ENCODE data around the gene TTYH1. TPM values are rescaled to one million over a fixed set of nuclear protein-coding genes. Genes with fewer than 3 reads are reported as not detected.

Gene TTYH1
- polyA plus RNA-seq, 1 donor, result 8.2 TPM

GRCh38 chr19:54430306-54431254 lies 15.3 kb downstream of the TTYH1 start:
- Histone ChIP-seq H3K4me3 (ENCODE audit: low read length) (no peak overlapping the region), H3K9me3 (ENCODE audit: control insufficient read depth, low read depth, low read length) (no peaks in the 10 kb centered on the region), H3K27me3 (ENCODE audit: control insufficient read depth, insufficient read depth, low read length) (peaks cover 21% of the 10 kb centered on the region)

GRCh38 chr19:54431255-54431838 lies 16.1 kb downstream of the TTYH1 start:
- DNase-seq, result no peak
- no peaks in the 10 kb centered on the region for H3K36me3 ChIP-seq (ENCODE audit: control insufficient read depth, insufficient read depth, low read length)
- no peak overlapping the region for H3K4me3 ChIP-seq (ENCODE audit: low read length)
- H3K27me3 ChIP-seq (ENCODE audit: control insufficient read depth, insufficient read depth, low read length), result peaks cover 20% of the 10 kb centered on the region
- no peaks in the 10 kb centered on the region for H3K9me3 ChIP-seq (ENCODE audit: control insufficient read depth, low read depth, low read length)
- WGBS (ENCODE audit: insufficient coverage, low lambda C conversion rate), result 23% methylated on average over 3 of the region's 11 CpGs
- peaks cover 17% of the 10 kb centered on the region for H3K4me1 ChIP-seq (ENCODE audit: control insufficient read depth, insufficient read depth, low read length)
- H3K27ac ChIP-seq (ENCODE audit: low read length), result no peak overlapping the region

More at GRCh38 chr19:54430306-54431254, 15.3 kb downstream of the TTYH1 start:
- peak; percentile 32 to 54 for DNase-seq
- no CpG with 5 or more reads among the region's 43 CpGs for WGBS (ENCODE audit: insufficient coverage, low lambda C conversion rate)
- Histone ChIP-seq H3K36me3 (ENCODE audit: control insufficient read depth, insufficient read depth, low read length) (no peaks in the 10 kb centered on the region), H3K27ac (ENCODE audit: low read length) (no peak overlapping the region), H3K4me1 (ENCODE audit: control insufficient read depth, insufficient read depth, low read length) (peaks cover 17% of the 10 kb centered on the region)

GRCh38 chr19:54432144-54432738 lies 17.0 kb downstream of the TTYH1 start:
- no peak overlapping the region for H3K27ac ChIP-seq (ENCODE audit: low read length)
- peaks cover 16% of the 10 kb centered on the region for H3K27me3 ChIP-seq (ENCODE audit: control insufficient read depth, insufficient read depth, low read length)
- H3K4me3 ChIP-seq (ENCODE audit: low read length), result no peak overlapping the region
- no peaks in the 10 kb centered on the region for H3K9me3 ChIP-seq (ENCODE audit: control insufficient read depth, low read depth, low read length)
- peaks cover 17% of the 10 kb centered on the region for H3K4me1 ChIP-seq (ENCODE audit: control insufficient read depth, insufficient read depth, low read length)
- no peak for DNase-seq
- WGBS (ENCODE audit: insufficient coverage, low lambda C conversion rate), result no CpG with 5 or more reads among the region's 10 CpGs
- H3K36me3 ChIP-seq (ENCODE audit: control insufficient read depth, insufficient read depth, low read length), result no peaks in the 10 kb centered on the region

- WGBS (ENCODE audit: insufficient coverage, low lambda C conversion rate), result no CpG with 5 or more reads among the region's 5 CpGs
- Histone ChIP-seq H3K36me3 (ENCODE audit: control insufficient read depth, insufficient read depth, low read length) (peaks cover 4% of the 10 kb centered on the region), H3K4me3 (ENCODE audit: low read length) (no peak overlapping the region), H3K27me3 (ENCODE audit: control insufficient read depth, insufficient read depth, low read length) (peaks cover 12% of the 10 kb centered on the region), H3K4me1 (ENCODE audit: control insufficient read depth, insufficient read depth, low read length) (peaks cover 20% of the 10 kb centered on the region), H3K9me3 (ENCODE audit: control insufficient read depth, low read depth, low read length) (no peaks in the 10 kb centered on the region), H3K27ac (ENCODE audit: low read length) (no peak overlapping the region)
- DNase-seq, result no peak
Measured at GRCh38 chr19:54433697-54434096, 18.4 kb downstream of the TTYH1 start.

GRCh38 chr19:54434112-54434872 lies 19.0 kb downstream of the TTYH1 start:
- no peak overlapping the region for H3K27ac ChIP-seq (ENCODE audit: low read length)
- H3K36me3 ChIP-seq (ENCODE audit: control insufficient read depth, insufficient read depth, low read length), result peaks cover 8% of the 10 kb centered on the region
- no peak overlapping the region for H3K4me3 ChIP-seq (ENCODE audit: low read length)
- H3K9me3 ChIP-seq (ENCODE audit: control insufficient read depth, low read depth, low read length), result no peaks in the 10 kb centered on the region
- peak in 1 of 2 donors; percentile 49 for DNase-seq
- H3K4me1 ChIP-seq (ENCODE audit: control insufficient read depth, insufficient read depth, low read length), result peaks cover 20% of the 10 kb centered on the region
- peaks cover 8% of the 10 kb centered on the region for H3K27me3 ChIP-seq (ENCODE audit: control insufficient read depth, insufficient read depth, low read length)
- WGBS (ENCODE audit: insufficient coverage, low lambda C conversion rate), result no CpG with 5 or more reads among the region's 23 CpGs

GRCh38 chr19:54434873-54435214 lies 19.6 kb downstream of the TTYH1 start:
- no peak for DNase-seq
- no peaks in the 10 kb centered on the region for H3K9me3 ChIP-seq (ENCODE audit: control insufficient read depth, low read depth, low read length)
- H3K4me3 ChIP-seq (ENCODE audit: low read length), result no peak overlapping the region
- no peak overlapping the region for H3K27ac ChIP-seq (ENCODE audit: low read length)
- WGBS (ENCODE audit: insufficient coverage, low lambda C conversion rate), result no CpG with 5 or more reads among the region's 11 CpGs
- H3K27me3 ChIP-seq (ENCODE audit: control insufficient read depth, insufficient read depth, low read length), result peaks cover 5% of the 10 kb centered on the region
- H3K36me3 ChIP-seq (ENCODE audit: control insufficient read depth, insufficient read depth, low read length), result peaks cover 8% of the 10 kb centered on the region
- H3K4me1 ChIP-seq (ENCODE audit: control insufficient read depth, insufficient read depth, low read length), result peaks cover 20% of the 10 kb centered on the region

GRCh38 chr19:54435551-54436016 lies 20.3 kb downstream of the TTYH1 start:
- Histone ChIP-seq H3K4me3 (ENCODE audit: low read length) (no peak overlapping the region), H3K4me1 (ENCODE audit: control insufficient read depth, insufficient read depth, low read length) (peaks cover 15% of the 10 kb centered on the region), H3K9me3 (ENCODE audit: control insufficient read depth, low read depth, low read length) (no peaks in the 10 kb centered on the region), H3K36me3 (ENCODE audit: control insufficient read depth, insufficient read depth, low read length) (peaks cover 12% of the 10 kb centered on the region), H3K27ac (ENCODE audit: low read length) (no peak overlapping the region), H3K27me3 (ENCODE audit: control insufficient read depth, insufficient read depth, low read length) (no peaks in the 10 kb centered on the region)
- no CpG with 5 or more reads among the region's 16 CpGs for WGBS (ENCODE audit: insufficient coverage, low lambda C conversion rate)
- DNase-seq, result no peak

GRCh38 chr19:54436031-54436523 lies 20.8 kb downstream of the TTYH1 start:
- no peak for DNase-seq
- no peak overlapping the region for H3K27ac ChIP-seq (ENCODE audit: low read length)
- H3K27me3 ChIP-seq (ENCODE audit: control insufficient read depth, insufficient read depth, low read length), result no peaks in the 10 kb centered on the region
- peaks cover 12% of the 10 kb centered on the region for H3K4me1 ChIP-seq (ENCODE audit: control insufficient read depth, insufficient read depth, low read length)
- peaks cover 14% of the 10 kb centered on the region for H3K36me3 ChIP-seq (ENCODE audit: control insufficient read depth, insufficient read depth, low read length)
- WGBS (ENCODE audit: insufficient coverage, low lambda C conversion rate), result no CpG with 5 or more reads among the region's 15 CpGs
- H3K4me3 ChIP-seq (ENCODE audit: low read length), result no peak overlapping the region
- H3K9me3 ChIP-seq (ENCODE audit: control insufficient read depth, low read depth, low read length), result no peaks in the 10 kb centered on the region

- H3K36me3 ChIP-seq (ENCODE audit: control insufficient read depth, insufficient read depth, low read length), result peaks cover 14% of the 10 kb centered on the region
- no peaks in the 10 kb centered on the region for H3K27me3 ChIP-seq (ENCODE audit: control insufficient read depth, insufficient read depth, low read length)
- H3K4me1 ChIP-seq (ENCODE audit: control insufficient read depth, insufficient read depth, low read length), result peaks cover 11% of the 10 kb centered on the region
- WGBS (ENCODE audit: insufficient coverage, low lambda C conversion rate), result 71% methylated on average over 1 of the region's 10 CpGs
- no peak for DNase-seq
- no peaks in the 10 kb centered on the region for H3K9me3 ChIP-seq (ENCODE audit: control insufficient read depth, low read depth, low read length)
- no peak overlapping the region for H3K27ac ChIP-seq (ENCODE audit: low read length)
- no peak overlapping the region for H3K4me3 ChIP-seq (ENCODE audit: low read length)
Measured at GRCh38 chr19:54436628-54437252, 21.5 kb downstream of the TTYH1 start.

All from large intestine (tissue), 3 donors.